ENCODE measurements around the gene UFSP2.

DNA sequence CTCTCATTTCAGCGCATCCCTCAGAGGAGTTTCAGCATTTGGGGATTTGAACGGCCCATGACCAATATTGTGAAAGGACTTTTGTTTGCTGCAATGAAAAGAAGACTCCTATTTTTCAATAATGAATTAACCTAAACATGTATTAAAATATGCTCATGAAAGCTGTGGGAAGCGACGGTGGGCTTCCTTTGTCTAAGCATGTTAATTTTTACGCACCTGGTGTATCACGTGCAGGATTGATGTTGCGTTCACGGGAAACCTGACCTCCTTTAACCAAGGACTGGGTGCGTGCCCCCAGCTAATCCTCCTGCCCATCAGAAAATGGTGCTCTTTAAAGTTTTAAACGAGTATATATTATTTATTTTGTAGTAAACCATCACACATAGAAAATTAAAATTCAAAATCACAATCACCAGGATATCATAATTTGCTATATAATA is 46.4 kb upstream of the UFSP2 start:
- TF ChIP-seq, protein P1, sequence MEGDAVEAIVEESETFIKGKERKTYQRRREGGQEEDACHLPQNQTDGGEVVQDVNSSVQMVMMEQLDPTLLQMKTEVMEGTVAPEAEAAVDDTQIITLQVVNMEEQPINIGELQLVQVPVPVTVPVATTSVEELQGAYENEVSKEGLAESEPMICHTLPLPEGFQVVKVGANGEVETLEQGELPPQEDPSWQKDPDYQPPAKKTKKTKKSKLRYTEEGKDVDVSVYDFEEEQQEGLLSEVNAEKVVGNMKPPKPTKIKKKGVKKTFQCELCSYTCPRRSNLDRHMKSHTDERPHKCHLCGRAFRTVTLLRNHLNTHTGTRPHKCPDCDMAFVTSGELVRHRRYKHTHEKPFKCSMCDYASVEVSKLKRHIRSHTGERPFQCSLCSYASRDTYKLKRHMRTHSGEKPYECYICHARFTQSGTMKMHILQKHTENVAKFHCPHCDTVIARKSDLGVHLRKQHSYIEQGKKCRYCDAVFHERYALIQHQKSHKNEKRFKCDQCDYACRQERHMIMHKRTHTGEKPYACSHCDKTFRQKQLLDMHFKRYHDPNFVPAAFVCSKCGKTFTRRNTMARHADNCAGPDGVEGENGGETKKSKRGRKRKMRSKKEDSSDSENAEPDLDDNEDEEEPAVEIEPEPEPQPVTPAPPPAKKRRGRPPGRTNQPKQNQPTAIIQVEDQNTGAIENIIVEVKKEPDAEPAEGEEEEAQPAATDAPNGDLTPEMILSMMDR (IDR thresholded peaks at IDR 0.05) = no peak
- no peak for TF ChIP-seq POLR2A (IDR thresholded peaks at IDR 0.05)

Measured in upper lobe of left lung (tissue), 4 donors.